ENCODE results near the gene CATSPERE.
"Not testable (repeated sequence)": the region's sequence is repeated elsewhere in the genome, so short reads cannot be mapped to it uniquely, and the experiment has no call there.

DNA sequence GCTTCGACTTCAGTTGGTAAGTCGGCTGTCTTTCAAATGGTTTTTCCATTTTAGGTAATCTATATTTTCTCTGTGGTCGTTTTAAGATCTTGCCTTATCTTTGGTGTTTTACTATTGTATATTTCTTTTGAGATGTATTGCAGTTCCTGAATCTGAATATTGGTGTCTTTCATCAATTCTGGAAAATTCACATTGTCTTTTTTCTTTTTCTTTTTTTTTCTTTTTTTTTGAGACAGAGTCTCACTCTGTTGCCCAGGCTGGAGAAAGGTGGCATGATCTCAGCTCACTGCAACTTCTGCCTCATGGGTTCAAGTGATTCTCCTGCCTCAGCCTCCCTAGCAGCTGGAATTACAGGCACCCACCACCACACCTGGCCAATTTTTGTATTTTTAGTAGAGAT is 23.9 kb downstream of the CATSPERE start:
- not testable (repeated sequence) for TF ChIP-seq EZH2 (IDR thresholded peaks at IDR 0.05; ENCODE audit: borderline replicate concordance, low read length)
- TF ChIP-seq, protein P1, sequence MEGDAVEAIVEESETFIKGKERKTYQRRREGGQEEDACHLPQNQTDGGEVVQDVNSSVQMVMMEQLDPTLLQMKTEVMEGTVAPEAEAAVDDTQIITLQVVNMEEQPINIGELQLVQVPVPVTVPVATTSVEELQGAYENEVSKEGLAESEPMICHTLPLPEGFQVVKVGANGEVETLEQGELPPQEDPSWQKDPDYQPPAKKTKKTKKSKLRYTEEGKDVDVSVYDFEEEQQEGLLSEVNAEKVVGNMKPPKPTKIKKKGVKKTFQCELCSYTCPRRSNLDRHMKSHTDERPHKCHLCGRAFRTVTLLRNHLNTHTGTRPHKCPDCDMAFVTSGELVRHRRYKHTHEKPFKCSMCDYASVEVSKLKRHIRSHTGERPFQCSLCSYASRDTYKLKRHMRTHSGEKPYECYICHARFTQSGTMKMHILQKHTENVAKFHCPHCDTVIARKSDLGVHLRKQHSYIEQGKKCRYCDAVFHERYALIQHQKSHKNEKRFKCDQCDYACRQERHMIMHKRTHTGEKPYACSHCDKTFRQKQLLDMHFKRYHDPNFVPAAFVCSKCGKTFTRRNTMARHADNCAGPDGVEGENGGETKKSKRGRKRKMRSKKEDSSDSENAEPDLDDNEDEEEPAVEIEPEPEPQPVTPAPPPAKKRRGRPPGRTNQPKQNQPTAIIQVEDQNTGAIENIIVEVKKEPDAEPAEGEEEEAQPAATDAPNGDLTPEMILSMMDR (conservative IDR thresholded peaks at IDR 0.05 in 1 of 2, IDR thresholded peaks at IDR 0.05 in 1 of 2; ENCODE audit: extremely low read depth in 1 of 2, insufficient read depth in 1 of 2, low read depth in 1 of 2, low read length in 2 of 2) = not testable (repeated sequence)

All from mammary epithelial cell (primary cell).